ENCODE measurements around the gene CORO2B.

DNA sequence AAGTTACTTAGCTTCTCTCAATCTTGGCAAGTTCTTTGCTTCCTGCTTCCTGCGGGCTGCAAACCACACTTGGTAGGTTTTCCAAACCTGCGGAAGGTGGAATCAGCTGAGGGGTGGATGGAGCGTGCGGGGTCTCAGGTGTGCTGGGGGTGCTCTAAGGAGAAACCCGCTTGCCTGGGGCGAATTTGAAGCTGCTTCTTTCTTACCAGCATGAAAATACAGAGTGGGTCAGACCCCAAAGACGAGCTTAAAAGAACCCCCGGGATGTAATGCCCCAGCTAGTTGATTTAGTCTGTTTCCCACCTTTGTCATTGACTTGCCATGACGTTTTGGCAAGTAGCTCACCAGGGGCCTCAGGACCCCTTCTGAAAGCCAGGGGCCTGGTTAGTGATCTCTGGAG is 28.8 kb upstream of the CORO2B start:
- TF ChIP-seq CTCF (IDR thresholded peaks at IDR 0.05) = no peak
- TF ChIP-seq POLR2A (IDR thresholded peaks at IDR 0.05) = no peak

Data from Peyer's patch (tissue), 4 donors.